ENCODE measurements around the gene SLC9A8. TPM values are rescaled to one million over a fixed set of nuclear protein-coding genes. Genes with fewer than 3 reads are reported as not detected.

Gene SLC9A8
- total RNA-seq, 1 donor from 2014 or later, result 10.5 TPM

- no peak overlapping the region for H3K4me3 Mint-ChIP-seq (ENCODE audit: unreplicated experiment)
Measured at GRCh38 chr20:49852522-49853080, 40.0 kb downstream of the SLC9A8 start.

GRCh38 chr20:49853640-49854039 is 41.0 kb downstream of the SLC9A8 start:
- DNase-seq (ENCODE audit: low spot score), result no peak

More at GRCh38 chr20:49852522-49853080, 40.0 kb downstream of the SLC9A8 start:
- peaks cover 15% of the 10 kb centered on the region for H3K36me3 Mint-ChIP-seq (ENCODE audit: low read depth, unreplicated experiment)
- no peaks in the 10 kb centered on the region for H3K9me3 Mint-ChIP-seq (ENCODE audit: unreplicated experiment)
- peak overlapping the region; percentile 44 for H3K27ac Mint-ChIP-seq (ENCODE audit: unreplicated experiment)
- peaks cover 1% of the 10 kb centered on the region for H3K27me3 Mint-ChIP-seq (ENCODE audit: unreplicated experiment)
- DNase-seq (ENCODE audit: low spot score), result no peak
- TF ChIP-seq CTCF (IDR thresholded peaks at IDR 0.05; ENCODE audit: unreplicated experiment), result no peak
- H3K4me1 Mint-ChIP-seq (ENCODE audit: unreplicated experiment), result peaks cover 18% of the 10 kb centered on the region

GRCh38 chr20:49854190-49854875 is 41.7 kb downstream of the SLC9A8 start:
- TF ChIP-seq CTCF (IDR thresholded peaks at IDR 0.05; ENCODE audit: unreplicated experiment), result no peak
- Mint-ChIP-seq H3K9me3 (ENCODE audit: unreplicated experiment) (no peaks in the 10 kb centered on the region), H3K36me3 (ENCODE audit: low read depth, unreplicated experiment) (peaks cover 15% of the 10 kb centered on the region), H3K27ac (ENCODE audit: unreplicated experiment) (no peak overlapping the region), H3K4me3 (ENCODE audit: unreplicated experiment) (no peak overlapping the region), H3K4me1 (ENCODE audit: unreplicated experiment) (peaks cover 18% of the 10 kb centered on the region), H3K27me3 (ENCODE audit: unreplicated experiment) (peaks cover 1% of the 10 kb centered on the region)
- DNase-seq (ENCODE audit: low spot score), result no peak

More at GRCh38 chr20:49853640-49854039, 41.0 kb downstream of the SLC9A8 start:
- Mint-ChIP-seq H3K27me3 (ENCODE audit: unreplicated experiment) (peaks cover 1% of the 10 kb centered on the region), H3K4me1 (ENCODE audit: unreplicated experiment) (peaks cover 18% of the 10 kb centered on the region), H3K27ac (ENCODE audit: unreplicated experiment) (no peak overlapping the region), H3K36me3 (ENCODE audit: low read depth, unreplicated experiment) (peaks cover 15% of the 10 kb centered on the region), H3K9me3 (ENCODE audit: unreplicated experiment) (no peaks in the 10 kb centered on the region), H3K4me3 (ENCODE audit: unreplicated experiment) (no peak overlapping the region)
- TF ChIP-seq CTCF (IDR thresholded peaks at IDR 0.05; ENCODE audit: unreplicated experiment), result no peak

- Mint-ChIP-seq H3K9me3 (ENCODE audit: unreplicated experiment) (no peaks in the 10 kb centered on the region), H3K4me1 (ENCODE audit: unreplicated experiment) (peaks cover 8% of the 10 kb centered on the region), H3K36me3 (ENCODE audit: low read depth, unreplicated experiment) (peaks cover 15% of the 10 kb centered on the region), H3K4me3 (ENCODE audit: unreplicated experiment) (no peak overlapping the region), H3K27me3 (ENCODE audit: unreplicated experiment) (peaks cover 1% of the 10 kb centered on the region), H3K27ac (ENCODE audit: unreplicated experiment) (no peak overlapping the region)
- no peak for DNase-seq (ENCODE audit: low spot score)
- TF ChIP-seq CTCF (IDR thresholded peaks at IDR 0.05; ENCODE audit: unreplicated experiment), result no peak
Measured at GRCh38 chr20:49856904-49857303, 44.3 kb downstream of the SLC9A8 start.

GRCh38 chr20:49858076-49858585 is 45.5 kb downstream of the SLC9A8 start:
- DNase-seq (ENCODE audit: low spot score), result no peak
- H3K4me1 Mint-ChIP-seq (ENCODE audit: unreplicated experiment), result peaks cover 3% of the 10 kb centered on the region
- no peak for TF ChIP-seq CTCF (IDR thresholded peaks at IDR 0.05; ENCODE audit: unreplicated experiment)

More at GRCh38 chr20:49858076-49858585, 45.5 kb downstream of the SLC9A8 start:
- peaks cover 19% of the 10 kb centered on the region for H3K36me3 Mint-ChIP-seq (ENCODE audit: low read depth, unreplicated experiment)
- H3K4me3 Mint-ChIP-seq (ENCODE audit: unreplicated experiment), result no peak overlapping the region
- H3K9me3 Mint-ChIP-seq (ENCODE audit: unreplicated experiment), result no peaks in the 10 kb centered on the region
- H3K27me3 Mint-ChIP-seq (ENCODE audit: unreplicated experiment), result peaks cover 1% of the 10 kb centered on the region
- no peak overlapping the region for H3K27ac Mint-ChIP-seq (ENCODE audit: unreplicated experiment)
